Gastroesophageal sphincter (tissue), 3 donors: ENCODE data around the gene DSCAML1.

ENCODE experiments used
- CTCF ChIP-seq, 4 experiments: fragments of 200-600 bp in 2 of 4; fragments of 450-650 bp in 2 of 4; sonication (generic) in 1 of 4; IDR thresholded peaks; one replicate each; pipeline ENCODE4 v1.5.1; 2017 to 2019; ENCODE audit warnings: antibody characterized with exemption in 4 of 4, mild to moderate bottlenecking in 2 of 4, moderate library complexity in 2 of 4
- EP300 ChIP-seq: sonication (generic); formaldehyde crosslinking; IDR thresholded peaks from one replicate; pipeline ENCODE4 v1.6.1; 2017; ENCODE audit warnings: antibody characterized with exemption, mild to moderate bottlenecking
- POLR2AphosphoS5 ChIP-seq: sonication (generic); formaldehyde crosslinking; IDR thresholded peaks from one replicate; pipeline ENCODE4 v1.6.1; 2017; ENCODE audit warnings: antibody characterized with exemption

GRCh38 chr11:117378976-117379865 lies 417.8 kb downstream of the DSCAML1 start:
- no peak for TF ChIP-seq CTCF (IDR thresholded peaks at IDR 0.05)
- no peak for TF ChIP-seq POLR2AphosphoS5
- TF ChIP-seq EP300, result no peak
